Measurements from ENCODE around the gene ACOT11. TPM values are rescaled to one million over a fixed set of nuclear protein-coding genes. Genes with fewer than 3 reads are reported as not detected.

ACOT11 gene
- total RNA-seq, 4 donors from 2014 or later = 6.9 to 19.1 (median 13.4) TPM

DNA sequence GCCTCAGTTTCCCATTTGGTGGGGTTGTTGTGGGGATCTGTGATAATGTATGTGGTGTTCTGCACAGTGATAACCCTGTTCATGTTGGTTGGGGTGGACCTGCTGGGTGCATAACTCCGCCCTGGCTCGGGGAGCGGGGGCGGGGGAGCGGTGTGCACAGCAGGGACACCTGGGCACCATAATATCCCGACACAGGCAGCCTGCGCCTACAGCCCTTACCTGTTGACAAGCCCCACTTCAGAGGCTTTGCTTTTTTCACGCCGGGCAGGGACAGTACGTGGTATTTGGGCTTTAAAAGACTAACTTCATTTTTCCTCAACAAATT, 48.0 kb upstream of the ACOT11 start:
- Histone ChIP-seq H3K27me3 (peaks cover 0 to 17% (median 0%) of the 10 kb centered on the region in 4 donors), H3K4me1 (peaks cover 13 to 18% (median 17%) of the 10 kb centered on the region in 4 donors), H3K4me3 (peak overlapping the region in 3 of 4 donors; percentile 54 to 61 (median 55)), H3K36me3 (no peaks in the 10 kb centered on the region), H3K27ac (replicated peaks in 1 of 4) (no peak overlapping the region), H3K9me3 (no peaks in the 10 kb centered on the region)
- 73% methylated on average over 10 of the region's 10 CpGs for WGBS
- TF ChIP-seq POLR2AphosphoS5 (IDR thresholded peaks at IDR 0.05) (no peak), POLR2A (IDR thresholded peaks at IDR 0.05; ENCODE audit: low read depth) (no peak), EP300 (IDR thresholded peaks at IDR 0.05) (no peak), CTCF (IDR thresholded peaks at IDR 0.05) (no peak)
- intact Hi-C loops (cut with DNase I) = loop anchor here (10.0 kb wide), 1 partner anchor 85 kb away; no protein-coding TSS in a partner anchor
- DNase-seq (ENCODE audit: extremely low spot score) = no peak

- DNase-seq (ENCODE audit: extremely low spot score) = no peak
- no peak overlapping the region for H3K27ac ChIP-seq (replicated peaks in 1 of 4)
- H3K4me1 ChIP-seq = peaks cover 13 to 18% (median 17%) of the 10 kb centered on the region in 4 donors
- peaks cover 0 to 17% (median 0%) of the 10 kb centered on the region in 4 donors for H3K27me3 ChIP-seq
- H3K9me3 ChIP-seq = no peaks in the 10 kb centered on the region
- no peak for TF ChIP-seq CTCF (IDR thresholded peaks at IDR 0.05)
- no peak for TF ChIP-seq POLR2A (IDR thresholded peaks at IDR 0.05; ENCODE audit: low read depth)
- no peak for TF ChIP-seq EP300 (IDR thresholded peaks at IDR 0.05)
- no peak for TF ChIP-seq POLR2AphosphoS5 (IDR thresholded peaks at IDR 0.05)
- no peaks in the 10 kb centered on the region for H3K36me3 ChIP-seq
- 77% methylated on average over 5 of the region's 5 CpGs for WGBS
- no peak overlapping the region for H3K4me3 ChIP-seq
- intact Hi-C loops (cut with DNase I) = loop anchor here (10.0 kb wide), 1 partner anchor 83 kb away; no protein-coding TSS in a partner anchor
Measured at GRCh38 chr1:54501849-54502248, 46.2 kb upstream of the ACOT11 start.

- TF ChIP-seq POLR2A (IDR thresholded peaks at IDR 0.05; ENCODE audit: low read depth) (no peak), CTCF (IDR thresholded peaks at IDR 0.05) (no peak), POLR2AphosphoS5 (IDR thresholded peaks at IDR 0.05) (no peak), EP300 (IDR thresholded peaks at IDR 0.05) (no peak)
- intact Hi-C loops (cut with DNase I) = loop anchor here (10.0 kb wide), 1 partner anchor 82 kb away; no protein-coding TSS in a partner anchor
- Histone ChIP-seq H3K27me3 (peaks cover 0 to 17% (median 0%) of the 10 kb centered on the region in 4 donors), H3K4me3 (no peak overlapping the region), H3K27ac (replicated peaks in 1 of 4) (no peak overlapping the region), H3K36me3 (no peaks in the 10 kb centered on the region), H3K4me1 (peaks cover 13 to 18% (median 17%) of the 10 kb centered on the region in 4 donors), H3K9me3 (no peaks in the 10 kb centered on the region)
- DNase-seq (ENCODE audit: extremely low spot score) = no peak
- 79% methylated on average over 5 of the region's 5 CpGs for WGBS
Measured at GRCh38 chr1:54502342-54502741, 45.7 kb upstream of the ACOT11 start.

DNA sequence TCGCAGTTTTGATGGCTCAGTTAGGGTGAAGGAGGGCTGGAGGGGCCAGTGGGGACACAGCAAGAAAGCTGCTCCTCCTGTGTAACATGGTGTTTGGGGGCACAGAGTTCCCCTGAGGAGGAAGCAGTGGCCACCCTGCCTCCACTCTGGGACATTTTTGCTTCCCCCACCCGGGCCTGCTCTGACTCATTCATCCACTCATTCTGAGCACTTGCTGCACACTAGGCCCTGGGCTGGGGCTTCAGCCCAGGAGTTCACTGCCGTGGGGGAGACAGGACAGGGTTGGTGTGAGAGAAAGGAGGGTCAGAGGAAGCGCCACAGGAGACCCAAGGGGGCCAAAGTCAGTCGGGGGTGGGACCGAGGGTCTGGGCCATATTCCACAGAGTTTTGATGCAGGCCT, 41.4 kb upstream of the ACOT11 start:
- DNase-seq (ENCODE audit: extremely low spot score) = no peak
- TF ChIP-seq POLR2AphosphoS5 (IDR thresholded peaks at IDR 0.05) (no peak), EP300 (IDR thresholded peaks at IDR 0.05) (no peak), POLR2A (IDR thresholded peaks at IDR 0.05; ENCODE audit: low read depth) (no peak), CTCF (IDR thresholded peaks at IDR 0.05) (no peak)
- 80% methylated on average over 6 of the region's 6 CpGs for WGBS
- peaks cover 0 to 3% (median 0%) of the 10 kb centered on the region in 4 donors for H3K9me3 ChIP-seq
- H3K4me1 ChIP-seq = no peaks in the 10 kb centered on the region
- no peaks in the 10 kb centered on the region for H3K27me3 ChIP-seq
- no peak overlapping the region for H3K27ac ChIP-seq (replicated peaks in 1 of 4)
- intact Hi-C loops (cut with DNase I) = loop anchor here (10.0 kb wide), 1 partner anchor 78 kb away; no protein-coding TSS in a partner anchor
- H3K36me3 ChIP-seq = no peaks in the 10 kb centered on the region
- H3K4me3 ChIP-seq = no peak overlapping the region
